HepG2 (cell line): ENCODE data around the gene TSPAN31. TPM values are rescaled to one million over a fixed set of nuclear protein-coding genes. Genes with fewer than 3 reads are reported as not detected.

Experiments
- ATAC-seq: fragments of 200-7000 bp; cut with Tn5 transposase; 3 replicates; pipeline ENCODE4 v1.9.1; 2020; ENCODE audit warnings: mild to moderate bottlenecking, moderate library complexity
- BruUV-seq: library from RNA; stranded (reverse); fragments of 400-500 nt; replicated peaks from 2 replicates; lab custom pipeline; 2021; lab: Mats Ljungman, UMichigan
- CTCF ChIA-PET: fragments of 300-600 bp; formaldehyde crosslinking; extraction: SDS; loops from one replicate; lab custom pipeline; 2021; ENCODE audit warnings: low total read pairs, inconsistent platforms, low intra/inter-chr PET ratio; lab: Yijun Ruan, JAX
- POLR2A ChIA-PET: fragments of 350-600 bp; sonication (Branson Sonifier 250); formaldehyde crosslinking; loops from one replicate; lab custom pipeline; 2020; ENCODE audit warnings: antibody characterized with exemption, inconsistent platforms; lab: Yijun Ruan, JAX
- DNase-seq: peaks from one replicate; pipeline ENCODE4 v3.0.0-alpha.2; 2015; ENCODE audit warnings: low spot score
- FAIRE-seq: peaks from 3 replicates; lab custom pipeline; 2011; peaks lifted over from hg19 to GRCh38; lab: Jason Lieb, UNC
- H2AFZ ChIP-seq: one replicate; pipeline ENCODE4 v1.6.1; 2011; ENCODE audit warnings: low read length, inconsistent platforms
- H3K27ac ChIP-seq: fragments of 300-600 bp; 3 replicates; pipeline ENCODE4 v1.8.0; 2011; ENCODE audit warnings: mixed run types, mild to moderate bottlenecking, mixed read lengths, low read length, inconsistent platforms; ENCODE audit not compliant: insufficient read depth; ENCODE audit errors: extremely low read length
- H3K27me3 ChIP-seq, 2 experiments: fragments of 200-600 bp in 1 of 2; 2 replicates in 1 of 2; 3 replicates in 1 of 2; pipeline versions ENCODE4 v1.6.0 to v1.8.0; 2011; ENCODE audit warnings: low read length in 2 of 2, mild to moderate bottlenecking in 2 of 2, moderate library complexity in 2 of 2, inconsistent platforms in 1 of 2; ENCODE audit not compliant: insufficient read depth in 2 of 2, control insufficient read depth in 1 of 2
- H3K36me3 ChIP-seq, 2 experiments: fragments of 200-600 bp in 1 of 2; replicated peaks in 1 of 2; 2 replicates in 1 of 2; 3 replicates in 1 of 2; pipeline versions ENCODE4 v1.5.1 to v1.8.0; 2011; ENCODE audit warnings: low read length in 2 of 2, inconsistent platforms in 1 of 2; ENCODE audit not compliant: insufficient read depth in 2 of 2, control insufficient read depth in 1 of 2
- H3K4me1 ChIP-seq: 2 replicates; pipeline ENCODE4 v1.5.1; 2012; ENCODE audit warnings: low read length, inconsistent platforms; ENCODE audit not compliant: insufficient read depth
- H3K4me2 ChIP-seq: 2 replicates; pipeline ENCODE4 v1.6.0; 2011; ENCODE audit warnings: low read depth, low read length, inconsistent platforms
- H3K4me3 ChIP-seq, 3 experiments: fragments of 200-600 bp in 1 of 3; sonication (generic), shearing (Covaris generic) in 1 of 3; replicated peaks in 1 of 3; 2 replicates each; pipeline ENCODE4 v1.5.1; 2011 to 2016; ENCODE audit warnings: low read length in 3 of 3, inconsistent platforms in 2 of 3, low read depth in 2 of 3, mild to moderate bottlenecking in 2 of 3, control low read depth in 1 of 3, mixed read lengths in 1 of 3; ENCODE audit not compliant: insufficient read depth in 1 of 3
- H3K79me2 ChIP-seq: one replicate; pipeline ENCODE4 v1.6.1; 2011; ENCODE audit warnings: low read length, inconsistent platforms; ENCODE audit not compliant: insufficient read depth
- H3K9ac ChIP-seq: 2 replicates; pipeline ENCODE4 v1.6.0; 2011; ENCODE audit warnings: mild to moderate bottlenecking, low read depth, low read length, inconsistent platforms; ENCODE audit not compliant: insufficient read depth
- H3K9me3 ChIP-seq: 2 replicates; pipeline ENCODE4 v1.5.1; 2012; ENCODE audit warnings: mild to moderate bottlenecking, low read length
- H4K20me1 ChIP-seq: 2 replicates; pipeline ENCODE4 v1.6.0; 2011; ENCODE audit warnings: inconsistent platforms, mild to moderate bottlenecking, low read length, moderate library complexity; ENCODE audit not compliant: insufficient read depth
- DPF2 ChIP-seq: sonication (generic); formaldehyde crosslinking; IDR thresholded peaks from 2 replicates; pipeline ENCODE4 v1.4.0; 2020; ENCODE audit warnings: mild to moderate bottlenecking, low read depth, missing genetic modification reagents, borderline replicate concordance
- HNF1A ChIP-seq, 2 experiments: sonication (generic) in 1 of 2; formaldehyde crosslinking in 1 of 2; IDR thresholded peaks; 2 replicates each; pipeline versions ENCODE4 v1.4.0 to v1.6.1; 2016 to 2020; ENCODE audit warnings: borderline replicate concordance in 1 of 2, low read depth in 1 of 2, mild to moderate bottlenecking in 1 of 2, missing genetic modification reagents in 1 of 2
- HNF1B ChIP-seq: sonication (generic); formaldehyde crosslinking; IDR thresholded peaks from 2 replicates; pipeline ENCODE4 v1.5.1; 2020; ENCODE audit warnings: mild to moderate bottlenecking, moderate library complexity, missing genetic modification reagents
- LCORL ChIP-seq, 2 experiments: fragments of 450-650 bp in 1 of 2; sonication (generic) in 1 of 2; formaldehyde crosslinking in 1 of 2; IDR thresholded peaks; 2 replicates each; pipeline versions ENCODE4 v1.5.0 to v1.6.1; 2017 to 2020; ENCODE audit warnings: antibody characterized with exemption in 1 of 2, missing genetic modification reagents in 1 of 2
- MXD3 ChIP-seq: IDR thresholded peaks from 2 replicates; pipeline ENCODE4 v1.6.1; 2016; ENCODE audit warnings: mild to moderate bottlenecking, missing biosample characterization, missing genetic modification reagents
- NR1H2 ChIP-seq: sonication (generic); formaldehyde crosslinking; IDR thresholded peaks from 2 replicates; pipeline ENCODE4 v1.8.1; 2022; ENCODE audit warnings: low read depth, missing genetic modification reagents, borderline replicate concordance
- PPARG ChIP-seq: conservative IDR thresholded peaks from 2 replicates; pipeline ENCODE4 v1.6.1; 2016; ENCODE audit warnings: missing biosample characterization, missing genetic modification reagents
- SCMH1 ChIP-seq: sonication (generic); formaldehyde crosslinking; IDR thresholded peaks from 2 replicates; pipeline ENCODE4 v1.9.0; 2021; ENCODE audit warnings: missing genetic modification reagents, mild to moderate bottlenecking, borderline replicate concordance
- YY1 ChIP-seq: IDR thresholded peaks from 2 replicates; pipeline ENCODE4 v1.6.1; 2011; ENCODE audit warnings: low read length, low read depth, moderate library complexity, mild to moderate bottlenecking; ENCODE audit not compliant: insufficient read depth, insufficient replicate concordance
- ZBTB26 ChIP-seq: IDR thresholded peaks from 2 replicates; pipeline ENCODE4 v1.6.1; 2016; ENCODE audit warnings: missing compliant biosample characterization, missing genetic modification reagents, borderline replicate concordance
- ZNF207 ChIP-seq: fragments of 450-650 bp; IDR thresholded peaks from 2 replicates; pipeline ENCODE4 v1.6.1; 2016; ENCODE audit warnings: antibody characterized with exemption, borderline replicate concordance
- ZNF333 ChIP-seq: sonication (generic); formaldehyde crosslinking; IDR thresholded peaks from 2 replicates; pipeline ENCODE4 v1.4.0; 2020; ENCODE audit warnings: mild to moderate bottlenecking, missing genetic modification reagents, borderline replicate concordance
- ZNF343 ChIP-seq: sonication (generic); formaldehyde crosslinking; IDR thresholded peaks from 2 replicates; pipeline ENCODE4 v1.4.0; 2020; ENCODE audit warnings: mild to moderate bottlenecking, missing genetic modification reagents
- ZNF530 ChIP-seq: sonication (generic); formaldehyde crosslinking; IDR thresholded peaks from 2 replicates; pipeline ENCODE4 v1.5.0; 2020; ENCODE audit warnings: low read depth, mild to moderate bottlenecking, missing genetic modification reagents
- ZNF629 ChIP-seq: sonication (generic); formaldehyde crosslinking; conservative IDR thresholded peaks from 2 replicates; pipeline ENCODE4 v1.5.0; 2020; ENCODE audit warnings: missing genetic modification reagents
- ZNF841 ChIP-seq: sonication (generic); formaldehyde crosslinking; IDR thresholded peaks from 2 replicates; pipeline ENCODE4 v1.8.1; 2023; ENCODE audit warnings: missing genetic modification reagents, borderline replicate concordance
- WGBS: methylation state at CpG from one replicate; pipeline ENCODE4 v1.1.6; 2017; ENCODE audit warnings: low lambda C conversion rate; 5-methylcytosine and 5-hydroxymethylcytosine counted together
- in situ Hi-C: cut with HindIII; loops from 2 replicates; pipeline ENCODE4 v1.10.0; 2017; ENCODE audit warnings: low pct_unique_long_range_greater_than_20kb; ENCODE audit not compliant: extremely low pct_ligation_motif_present
- intact Hi-C: fragments of 100-400 bp; cut with micrococcal nuclease; formaldehyde crosslinking; loops from one replicate; pipeline ENCODE4 v1.10.0; 2022; ENCODE audit not compliant: unreplicated experiment
- polyA plus RNA-seq, 8 experiments: library from polyadenylated mRNA; depleted of rRNA in 3 of 8; stranded (reverse) in 7 of 8; unstranded in 1 of 8; fragments of >200 nt; fragmentation: Illumina TruSeq in 4 of 8; extraction: Trizol in 4 of 8; gene quantifications; 2 replicates each; pipeline versions ENCODE4 v1.2.1 to v1.2.3, GENCODE V29; 2011 to 2016; ENCODE audit warnings: low read depth in 4 of 8, missing spikeins in 1 of 8, mixed read lengths in 1 of 8; ENCODE audit not compliant: insufficient read depth in 1 of 8
- total RNA-seq, 5 experiments: library from RNA; depleted of rRNA; stranded (reverse); fragments of >200 nt; fragmentation: Illumina TruSeq; extraction: Trizol; gene quantifications; 2 replicates each; pipeline ENCODE4 v1.2.3, GENCODE V29; 2016; ENCODE audit warnings: low read depth in 1 of 5

TSPAN31 gene
- total and polyA plus RNA-seq, 2 of the 13 experiments (the other 11 are each of a cell fraction or from before 2014, with no cell fraction given), result 10.4 to 24.6 TPM

- in situ Hi-C loops, result no loop called here
- Histone ChIP-seq H2AFZ (no peak overlapping the region), H3K27me3 (no peaks in the 10 kb centered on the region; a peak in 1 of 5 replicates), H3K4me1 (peaks cover 17% of the 10 kb centered on the region), H4K20me1 (no peaks in the 10 kb centered on the region), H3K9ac (no peak overlapping the region), H3K4me3 (no peak overlapping the region), H3K36me3 (peaks cover 2 to 10% of the 10 kb centered on the region in 2 experiments; a peak in 4 of 5 replicates), H3K4me2 (no peak overlapping the region), H3K27ac (no peak overlapping the region), H3K79me2 (peaks cover 16% of the 10 kb centered on the region), H3K9me3 (no peaks in the 10 kb centered on the region)
- DNase-seq, result no peak
- ATAC-seq, result no peak
- intact Hi-C loops, result no loop called here
- 96% methylated on average over 4 of the region's 4 CpGs for WGBS
- POLR2A ChIA-PET, result no interaction called here
- no TSS peak for BruUV-seq
- CTCF ChIA-PET, result no interaction called here
- no peak for FAIRE-seq
- TF ChIP-seq MXD3 (CRISPR knock-in tag) (no peak), ZNF841 (CRISPR knock-in tag) (no peak), NR1H2 (CRISPR knock-in tag) (no peak), HNF1B (CRISPR knock-in tag) (no peak), SCMH1 (CRISPR knock-in tag) (no peak), PPARG (CRISPR knock-in tag) (no peak), DPF2 (CRISPR knock-in tag) (no peak), ZNF530 (CRISPR knock-in tag) (no peak), ZNF333 (CRISPR knock-in tag) (no peak), HNF1A (IDR thresholded peaks at IDR 0.05; ENCODE audit: low read depth) (no peak), HNF1A (CRISPR knock-in tag; IDR thresholded peaks at IDR 0.05; ENCODE audit: borderline replicate concordance) (no peak), ZNF207 (no peak), YY1 (no peak), ZBTB26 (CRISPR knock-in tag) (no peak), ZNF343 (no peak), ZNF629 (CRISPR knock-in tag) (no peak), LCORL (IDR thresholded peaks at IDR 0.05) (no peak), LCORL (CRISPR knock-in tag; IDR thresholded peaks at IDR 0.05) (no peak)
These were observed 35.6 kb downstream of the TSPAN31 start for GRCh38 chr12:57780284-57780897.
